Testis (tissue), 3 donors: ENCODE measurements around the gene CCND3. TPM values are rescaled to one million over a fixed set of nuclear protein-coding genes. Genes with fewer than 3 reads are reported as not detected.

Experiments used
- DNase-seq: peaks from one replicate; pipeline ENCODE4 v3.0.0-alpha.2; 2019
- H3K27ac ChIP-seq, 2 donors: fragments of 200-600 bp; sonication (generic); one replicate each; pipeline ENCODE4 v1.5.1; 2019
- H3K27me3 ChIP-seq: fragments of 200-600 bp; sonication (generic); one replicate; pipeline ENCODE4 v1.5.1; 2019
- H3K36me3 ChIP-seq: fragments of 200-600 bp; sonication (generic); one replicate; pipeline ENCODE4 v1.5.1; 2017; ENCODE audit warnings: low read depth; ENCODE audit errors: missing control alignments
- H3K4me1 ChIP-seq: fragments of 200-600 bp; sonication (generic); one replicate; pipeline ENCODE4 v1.5.1; 2019
- H3K4me3 ChIP-seq, 2 donors: fragments of 200-600 bp; sonication (generic); one replicate each; pipeline ENCODE4 v1.5.1; 2017 to 2019
- H3K9me3 ChIP-seq: fragments of 200-600 bp; sonication (generic); one replicate; pipeline ENCODE4 v1.5.1; 2017
- CTCF ChIP-seq, 3 experiments: fragments of 450-650 bp in 2 of 3; fragments of 200-600 bp in 1 of 3; sonication (generic) in 1 of 3; IDR thresholded peaks; one replicate each; pipeline ENCODE4 v1.5.1; 2016 to 2019; ENCODE audit warnings: antibody characterized with exemption in 3 of 3, mild to moderate bottlenecking in 2 of 3, moderate library complexity in 1 of 3
- POLR2A ChIP-seq: fragments of 450-650 bp; IDR thresholded peaks from one replicate; pipeline ENCODE4 v1.6.1; 2017; ENCODE audit warnings: antibody characterized with exemption, mild to moderate bottlenecking, moderate library complexity
- WGBS, 2 donors: methylation state at CpG; one replicate each; pipeline ENCODE4 v1.1.5; 2018; 5-methylcytosine and 5-hydroxymethylcytosine counted together
- intact Hi-C: fragments of 100-400 bp; cut with DNase I; formaldehyde crosslinking; loops from one replicate; pipeline ENCODE4 v1.15.1; 2023; ENCODE audit warnings: low total_unique reads
- polyA plus RNA-seq: library from polyadenylated mRNA; stranded (reverse); fragments of 350-450 nt; fragmentation: Illumina TruSeq; extraction: RNeasy Lipid Tissue Mini Kit (QIAGEN cat#74804); gene quantifications from one replicate; pipeline ENCODE4 v1.2.3, GENCODE V29; 2014; ENCODE audit warnings: low read depth, low replicate concordance; ENCODE audit not compliant: insufficient read depth
- total RNA-seq, 2 donors: library from RNA; depleted of rRNA; stranded (reverse); fragments of >200 nt; gene quantifications; one replicate each; pipeline ENCODE4 v1.2.3, GENCODE V29; 2016

Gene CCND3
- total and polyA plus RNA-seq, 3 donors from 2014 or later, result 21.2 to 32.9 (median 27.9) TPM

- Histone ChIP-seq H3K4me1 (no peaks in the 10 kb centered on the region), H3K27me3 (no peaks in the 10 kb centered on the region), H3K4me3 (no peak overlapping the region), H3K9me3 (no peaks in the 10 kb centered on the region), H3K36me3 (no peaks in the 10 kb centered on the region), H3K27ac (no peak overlapping the region)
- no peak for TF ChIP-seq POLR2A
- 70 to 79% methylated on average over 2 of the region's 2 CpGs for WGBS, 2 donors
- intact Hi-C loops, result no loop called here
- no peak for DNase-seq
Observed at GRCh38 chr6:41931792-41932191, 9.8 kb downstream of the CCND3 start.

GRCh38 chr6:41929924-41930323 lies 11.7 kb downstream of the CCND3 start:
- WGBS, 2 donors, result 85 to 100% methylated on average over 3 to 6 of the region's 6 CpGs
- no peak overlapping the region for H3K27ac ChIP-seq
- H3K4me1 ChIP-seq, result no peaks in the 10 kb centered on the region
- no peaks in the 10 kb centered on the region for H3K9me3 ChIP-seq
- H3K4me3 ChIP-seq, result no peak overlapping the region
- intact Hi-C loops, result no loop called here
- TF ChIP-seq POLR2A (no peak), CTCF (IDR thresholded peaks at IDR 0.05) (no peak)
- H3K36me3 ChIP-seq, result no peaks in the 10 kb centered on the region
- DNase-seq, result no peak
- H3K27me3 ChIP-seq, result no peaks in the 10 kb centered on the region

GRCh38 chr6:41927253-41927652 lies 14.4 kb downstream of the CCND3 start:
- TF ChIP-seq POLR2A (no peak), CTCF (IDR thresholded peaks at IDR 0.05) (no peak)
- Histone ChIP-seq H3K27ac (no peak overlapping the region), H3K27me3 (no peaks in the 10 kb centered on the region), H3K4me1 (peaks cover 8% of the 10 kb centered on the region), H3K4me3 (no peak overlapping the region), H3K36me3 (no peaks in the 10 kb centered on the region), H3K9me3 (no peaks in the 10 kb centered on the region)
- intact Hi-C loops, result no loop called here
- 93 to 96% methylated on average over 6 of the region's 6 CpGs for WGBS, 2 donors
- DNase-seq, result no peak

DNA sequence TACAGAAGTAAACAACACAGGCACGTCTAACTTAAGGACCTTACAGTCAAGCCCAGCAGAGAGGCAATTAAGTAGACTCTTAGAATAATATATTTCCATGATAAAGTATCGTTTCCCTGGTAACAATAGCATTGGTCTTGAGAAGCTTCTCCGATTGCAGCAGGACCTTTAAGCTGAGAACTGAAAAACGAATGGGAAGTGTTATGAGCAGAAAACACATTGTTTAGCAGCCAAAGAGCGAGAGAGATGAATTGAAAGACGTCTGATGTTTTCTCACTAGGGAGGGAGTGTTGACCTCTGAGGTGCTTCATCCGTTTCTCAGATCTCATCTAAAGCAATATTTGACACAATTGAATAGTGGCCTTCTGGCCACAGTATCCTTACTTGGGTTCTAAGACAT lies 19.5 kb downstream of the CCND3 start:
- no peak for TF ChIP-seq POLR2A
- no peak for TF ChIP-seq CTCF (IDR thresholded peaks at IDR 0.05)
- Histone ChIP-seq H3K4me3 (peak overlapping the region; percentile 66 to 83), H3K9me3 (no peaks in the 10 kb centered on the region), H3K27ac (peak overlapping the region in 1 of 2 donors; percentile 96), H3K27me3 (no peaks in the 10 kb centered on the region), H3K4me1 (peaks cover 24% of the 10 kb centered on the region), H3K36me3 (no peaks in the 10 kb centered on the region)
- no peak for DNase-seq
- 3 to 5% methylated on average over 7 of the region's 7 CpGs for WGBS, 2 donors
- intact Hi-C loops, result loop anchor here (5.0 kb wide), 1 partner anchor 135 kb away; the partner anchor contains the start of gene TOMM6

DNA sequence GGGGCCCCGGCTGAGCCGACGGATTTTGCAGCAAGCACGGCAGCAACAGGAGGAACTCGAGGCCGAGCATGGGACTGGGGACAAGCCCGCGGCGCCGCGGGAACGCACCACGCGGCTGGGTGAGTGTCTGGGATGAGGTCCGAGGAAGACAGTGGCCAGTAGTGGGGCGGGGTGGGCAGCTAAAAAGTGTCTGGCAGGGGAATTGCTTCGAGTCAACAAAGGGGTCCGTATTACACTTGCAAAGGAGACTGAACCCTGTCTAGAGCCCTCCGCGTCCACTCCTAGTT lies 20.0 kb downstream of the CCND3 start:
- TF ChIP-seq POLR2A (no peak), CTCF (IDR thresholded peaks at IDR 0.05) (no peak)
- Histone ChIP-seq H3K36me3 (no peaks in the 10 kb centered on the region), H3K9me3 (no peaks in the 10 kb centered on the region), H3K4me3 (peak overlapping the region; percentile 66 to 83), H3K4me1 (peaks cover 24% of the 10 kb centered on the region), H3K27me3 (no peaks in the 10 kb centered on the region), H3K27ac (peak overlapping the region; percentile 95 to 96)
- WGBS, 2 donors, result 0% methylated on average over 20 of the region's 20 CpGs
- DNase-seq, result no peak
- intact Hi-C loops, result loop anchor here (5.0 kb wide), 1 partner anchor 134 kb away; the partner anchor contains the start of gene TOMM6
